Stimulated activated CD8-positive, alpha-beta memory T cell treated with anti-CD3 and anti-CD28 coated beads, Interleukin-7, amount 100 ng/mL, for 24 hours (primary cell): Measurements from ENCODE around the gene PPP2R2C.

Experiments
- DNase-seq: peaks from one replicate; pipeline ENCODE4 v3.0.0-alpha.2; 2020; ENCODE audit warnings: low read depth

Gene PPP2R2C

GRCh38 chr4:6282314-6282771 is 190.1 kb downstream of the PPP2R2C start:
- DNase-seq: no peak

- DNase-seq: no peak
Observed at GRCh38 chr4:6281436-6282313, 190.7 kb downstream of the PPP2R2C start.

- DNase-seq: no peak
Observed at GRCh38 chr4:6280365-6280996, 191.9 kb downstream of the PPP2R2C start.

- DNase-seq: no peak
Observed at GRCh38 chr4:6279582-6280289, 192.7 kb downstream of the PPP2R2C start.

- no peak for DNase-seq
Observed at GRCh38 chr4:6278801-6279197, 193.6 kb downstream of the PPP2R2C start.

- DNase-seq: no peak
Observed at GRCh38 chr4:6277935-6278800, 194.2 kb downstream of the PPP2R2C start.

GRCh38 chr4:6277139-6277802 is 195.1 kb downstream of the PPP2R2C start:
- no peak for DNase-seq

GRCh38 chr4:6275898-6276806 is 196.3 kb downstream of the PPP2R2C start:
- no peak for DNase-seq

- DNase-seq: no peak
Observed at GRCh38 chr4:6275351-6275750, 197.1 kb downstream of the PPP2R2C start.

GRCh38 chr4:6273661-6273990 is 198.8 kb downstream of the PPP2R2C start:
- DNase-seq: no peak

GRCh38 chr4:6272863-6273660 is 199.4 kb downstream of the PPP2R2C start:
- DNase-seq: no peak

GRCh38 chr4:6271701-6272465 is 200.5 kb downstream of the PPP2R2C start:
- DNase-seq: no peak

GRCh38 chr4:6271206-6271605 is 201.2 kb downstream of the PPP2R2C start:
- no peak for DNase-seq

- DNase-seq: no peak
Observed at GRCh38 chr4:6270636-6271121, 201.7 kb downstream of the PPP2R2C start.
